IPS-18a (cell line): ENCODE results near the gene MREG.
"Not testable (repeated sequence)": the region's sequence is repeated elsewhere in the genome, so short reads cannot be mapped to it uniquely, and the experiment has no call there.

Experiments
- H3K27ac ChIP-seq: one replicate; pipeline ENCODE4 v1.5.1; 2013; ENCODE audit warnings: low read length
- H3K27me3 ChIP-seq: one replicate; pipeline ENCODE4 v1.6.1; 2013; ENCODE audit warnings: mild to moderate bottlenecking, low read length; ENCODE audit not compliant: control insufficient read depth, insufficient read depth
- H3K36me3 ChIP-seq: one replicate; pipeline ENCODE4 v1.6.1; 2013; ENCODE audit warnings: low read depth, low read length; ENCODE audit not compliant: control insufficient read depth
- H3K4me1 ChIP-seq: one replicate; pipeline ENCODE4 v1.6.1; 2013; ENCODE audit warnings: low read depth, low read length; ENCODE audit not compliant: control insufficient read depth
- H3K4me3 ChIP-seq: one replicate; pipeline ENCODE4 v1.5.1; 2013; ENCODE audit warnings: low read length
- H3K9ac ChIP-seq: one replicate; pipeline ENCODE4 v1.6.1; 2013; ENCODE audit warnings: mild to moderate bottlenecking, low read length, moderate library complexity
- H3K9me3 ChIP-seq: one replicate; pipeline ENCODE4 v1.6.1; 2013; ENCODE audit warnings: low read depth, low read length; ENCODE audit not compliant: control insufficient read depth

MREG gene

GRCh38 chr2:216017365-216017764 lies 4.0 kb upstream of the MREG start:
- Histone ChIP-seq H3K27me3 (no peaks in the 10 kb centered on the region), H3K9ac (no peak overlapping the region), H3K27ac (no peak overlapping the region), H3K9me3 (no peaks in the 10 kb centered on the region), H3K4me1 (no peaks in the 10 kb centered on the region), H3K36me3 (no peaks in the 10 kb centered on the region), H3K4me3 (no peak overlapping the region)

GRCh38 chr2:216016581-216016980 lies 3.2 kb upstream of the MREG start:
- no peaks in the 10 kb centered on the region for H3K36me3 ChIP-seq
- H3K27ac ChIP-seq, result no peak overlapping the region
- no peak overlapping the region for H3K9ac ChIP-seq
- H3K9me3 ChIP-seq, result no peaks in the 10 kb centered on the region
- H3K4me3 ChIP-seq, result no peak overlapping the region
- no peaks in the 10 kb centered on the region for H3K4me1 ChIP-seq
- H3K27me3 ChIP-seq, result no peaks in the 10 kb centered on the region

DNA sequence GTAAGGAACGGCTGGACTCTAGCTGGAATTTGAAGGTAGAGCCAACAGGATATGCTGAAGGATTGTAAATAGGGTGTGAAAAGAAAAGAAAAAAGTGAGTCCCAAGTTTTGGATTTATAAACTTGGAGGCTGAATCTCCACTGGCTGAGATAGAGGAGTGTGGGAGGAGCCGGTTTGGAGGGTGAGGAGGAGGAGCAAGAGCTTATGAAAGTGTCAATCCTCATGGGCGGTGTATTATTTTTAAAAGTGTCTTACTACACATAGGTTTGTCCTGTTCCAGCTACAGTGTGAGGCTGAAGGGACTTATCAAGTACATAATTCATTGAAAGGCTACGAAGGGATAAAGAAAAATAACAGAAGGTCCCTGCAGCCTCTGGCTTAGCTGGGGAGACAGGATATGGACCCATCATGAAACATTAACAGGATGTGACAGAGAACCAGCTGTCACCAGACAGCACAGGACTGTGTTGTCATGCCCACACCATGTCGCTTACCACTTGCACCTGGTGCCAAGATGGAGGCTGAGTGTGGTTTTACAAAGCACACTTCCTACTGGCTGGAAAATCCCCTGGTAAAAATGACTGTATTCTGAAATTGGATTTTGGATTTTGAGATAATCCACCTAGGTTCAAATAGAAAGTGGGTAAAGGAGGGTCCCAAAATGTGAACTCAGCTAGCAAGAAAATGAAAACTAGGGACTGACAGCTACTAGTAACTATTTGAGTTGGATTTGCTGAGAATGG lies 2.5 kb upstream of the MREG start:
- no peak overlapping the region for H3K27ac ChIP-seq
- H3K9me3 ChIP-seq, result no peaks in the 10 kb centered on the region
- H3K9ac ChIP-seq, result no peak overlapping the region
- no peaks in the 10 kb centered on the region for H3K36me3 ChIP-seq
- H3K4me3 ChIP-seq, result no peak overlapping the region
- no peaks in the 10 kb centered on the region for H3K4me1 ChIP-seq
- no peaks in the 10 kb centered on the region for H3K27me3 ChIP-seq

DNA sequence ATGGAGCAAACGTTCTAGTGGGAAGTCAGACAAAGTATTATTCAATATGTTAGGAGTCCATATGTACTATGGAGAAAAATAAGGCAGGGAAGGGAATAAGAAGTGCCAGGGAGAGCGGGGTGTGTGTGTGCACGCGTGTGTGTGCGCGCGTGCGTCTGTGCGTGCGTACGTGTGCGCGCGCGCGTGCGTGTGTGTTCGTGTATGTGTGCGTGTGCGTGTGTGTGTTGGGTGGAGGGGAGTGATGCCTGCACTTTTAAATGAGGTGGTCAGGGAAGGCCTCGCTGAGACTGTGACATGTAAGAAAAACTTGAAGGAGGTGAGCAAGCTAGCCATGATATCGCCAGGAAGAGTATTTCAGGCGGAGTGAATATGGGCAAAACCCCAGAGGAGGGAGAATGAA lies 1.6 kb upstream of the MREG start:
- Histone ChIP-seq H3K9me3 (no peaks in the 10 kb centered on the region), H3K27me3 (no peaks in the 10 kb centered on the region), H3K4me1 (no peaks in the 10 kb centered on the region), H3K9ac (no peak overlapping the region), H3K36me3 (no peaks in the 10 kb centered on the region), H3K27ac (no peak overlapping the region), H3K4me3 (no peak overlapping the region)

DNA sequence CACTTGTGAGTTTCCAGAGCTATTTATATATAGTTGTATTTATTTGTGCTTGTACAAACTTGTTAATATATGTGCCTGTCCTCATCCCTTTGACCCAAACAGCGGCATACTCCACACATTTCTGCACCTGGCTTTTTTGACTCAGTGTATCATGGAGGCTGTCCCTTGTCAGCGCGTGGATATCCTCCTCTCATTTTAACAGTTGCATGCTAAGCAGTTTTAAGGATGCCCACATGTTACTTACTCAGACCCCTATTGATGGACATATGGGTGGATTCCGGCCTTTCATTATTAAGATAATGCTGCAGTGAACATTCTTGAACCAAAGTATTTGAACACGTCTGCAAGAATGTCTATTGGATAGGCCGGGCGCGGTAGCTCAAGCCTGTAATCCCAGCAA lies 655 bp upstream of the MREG start:
- Histone ChIP-seq H3K27ac (no peak overlapping the region), H3K27me3 (no peaks in the 10 kb centered on the region), H3K9me3 (no peaks in the 10 kb centered on the region), H3K9ac (peak overlapping the region; percentile 73), H3K4me1 (no peaks in the 10 kb centered on the region), H3K36me3 (no peaks in the 10 kb centered on the region), H3K4me3 (no peak overlapping the region)

- Histone ChIP-seq H3K36me3 (no peaks in the 10 kb centered on the region), H3K27ac (no peak overlapping the region), H3K4me1 (no peaks in the 10 kb centered on the region), H3K9me3 (no peaks in the 10 kb centered on the region), H3K4me3 (peak overlapping the region; percentile 63), H3K9ac (peak overlapping the region; percentile 73), H3K27me3 (no peaks in the 10 kb centered on the region)
Observed at GRCh38 chr2:216012830-216013079, 596 bp downstream of the MREG start.

- Histone ChIP-seq H3K9ac (peak overlapping the region; percentile 73), H3K4me3 (peak overlapping the region; percentile 63), H3K4me1 (no peaks in the 10 kb centered on the region), H3K27ac (no peak overlapping the region), H3K36me3 (no peaks in the 10 kb centered on the region), H3K9me3 (no peaks in the 10 kb centered on the region), H3K27me3 (no peaks in the 10 kb centered on the region)
Observed at GRCh38 chr2:216012133-216012829, 1.1 kb downstream of the MREG start.

DNA sequence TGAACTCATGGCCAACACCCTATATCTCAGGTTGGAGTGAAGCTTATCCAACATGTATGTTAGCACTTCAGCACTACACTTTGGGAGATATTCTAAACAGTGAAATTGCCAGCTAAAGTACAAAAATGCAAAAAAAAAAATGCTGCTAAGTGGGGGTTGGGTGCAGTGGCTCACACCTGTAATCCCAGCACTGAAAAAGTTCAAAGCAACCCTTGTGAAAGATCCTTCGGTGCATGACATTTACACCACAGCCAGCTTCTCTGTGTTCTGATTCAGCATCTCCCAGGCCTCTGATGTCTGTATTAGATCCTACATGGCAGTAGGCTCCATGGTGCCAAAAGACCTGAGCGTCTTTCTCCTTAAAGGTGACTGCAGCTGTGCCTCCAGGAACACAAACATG lies 4.1 kb downstream of the MREG start:
- peaks cover 23% of the 10 kb centered on the region for H3K4me1 ChIP-seq
- H3K27me3 ChIP-seq, H3K36me3 ChIP-seq, H3K4me3 ChIP-seq, H3K9ac ChIP-seq, H3K9me3 ChIP-seq, H3K27ac ChIP-seq: not testable (repeated sequence)

DNA sequence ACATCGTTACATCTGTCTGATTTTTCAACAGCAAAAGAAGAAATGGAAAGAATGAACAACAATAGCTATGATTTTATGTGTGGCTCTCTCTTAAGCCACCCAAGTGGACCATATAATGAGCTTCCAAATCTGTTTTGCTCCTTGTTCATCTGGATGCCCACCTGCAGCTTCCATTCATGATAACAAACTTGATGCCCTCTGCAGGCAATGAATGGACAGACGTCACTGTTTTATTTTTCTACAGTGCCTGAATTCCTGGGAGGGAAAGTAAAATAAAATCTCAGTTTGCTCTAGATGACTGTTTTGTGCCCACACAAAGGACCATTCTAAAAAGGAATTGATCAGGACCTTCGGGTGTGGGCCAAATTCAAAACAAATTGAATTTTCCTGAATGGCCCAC lies 5.0 kb downstream of the MREG start:
- no peaks in the 10 kb centered on the region for H3K36me3 ChIP-seq

DNA sequence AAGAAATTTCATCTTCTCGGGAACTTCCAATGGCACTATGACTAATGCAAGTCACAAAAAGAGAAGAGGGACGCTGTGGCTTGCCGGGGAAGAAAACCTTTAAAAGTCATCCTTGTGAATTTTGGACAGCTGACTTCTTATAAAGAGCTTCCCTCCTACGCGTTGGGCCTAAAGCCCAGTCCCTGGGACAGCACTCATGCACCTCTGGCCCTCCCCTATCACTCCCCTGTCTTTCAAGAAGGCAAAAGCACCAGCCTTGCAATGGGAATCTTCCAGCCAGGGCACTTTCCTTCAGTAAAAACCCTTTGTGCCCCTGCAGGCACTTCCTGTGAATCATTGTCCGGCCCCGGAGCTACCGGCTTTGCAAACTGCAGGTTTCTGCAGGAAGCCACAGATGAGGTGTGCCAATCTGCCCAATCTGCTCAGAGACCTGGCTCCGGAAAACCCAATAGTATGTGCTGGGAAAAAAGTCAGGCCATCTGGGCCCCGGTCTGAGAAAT lies 7.1 kb downstream of the MREG start:
- Histone ChIP-seq H3K9me3 (no peaks in the 10 kb centered on the region), H3K4me3 (no peak overlapping the region), H3K9ac (no peak overlapping the region), H3K27ac (peak overlapping the region; percentile 81), H3K36me3 (no peaks in the 10 kb centered on the region), H3K27me3 (no peaks in the 10 kb centered on the region), H3K4me1 (peaks cover 50% of the 10 kb centered on the region)

More for the DNA sequence above, 5.0 kb downstream of the MREG start:
- no peak overlapping the region for H3K4me3 ChIP-seq
- H3K4me1 ChIP-seq, result peaks cover 32% of the 10 kb centered on the region
- H3K9me3 ChIP-seq, result no peaks in the 10 kb centered on the region
- no peak overlapping the region for H3K27ac ChIP-seq
- no peaks in the 10 kb centered on the region for H3K27me3 ChIP-seq
- no peak overlapping the region for H3K9ac ChIP-seq

DNA sequence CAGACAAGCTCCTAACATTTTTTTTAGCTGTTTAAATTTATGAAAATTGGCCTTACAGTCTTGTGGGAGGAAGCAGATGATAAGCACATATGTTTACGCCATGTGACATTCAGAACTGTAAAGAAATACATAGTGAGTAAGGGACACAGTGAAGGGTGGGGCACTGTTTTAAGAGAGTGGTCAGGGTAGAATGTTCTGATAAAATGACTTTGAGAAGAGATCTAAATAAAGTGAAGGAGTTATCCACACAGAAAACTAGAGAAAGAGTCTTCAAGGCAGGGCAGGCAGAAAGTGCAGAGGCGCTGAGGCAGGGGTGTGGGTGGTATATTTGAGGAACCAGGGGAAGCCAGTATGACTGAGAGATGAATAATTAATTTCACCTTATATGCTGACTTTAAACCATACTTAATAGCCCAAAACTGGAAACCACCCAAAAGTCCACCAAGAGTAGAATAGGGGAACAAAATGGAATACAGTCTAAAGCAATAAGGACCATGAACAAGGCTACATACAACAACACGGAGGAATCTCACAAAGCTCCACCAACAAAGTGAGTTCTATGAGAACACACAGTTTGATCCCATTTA lies 8.6 kb downstream of the MREG start:
- H3K9ac ChIP-seq, result no peak overlapping the region
- no peak overlapping the region for H3K4me3 ChIP-seq
- no peaks in the 10 kb centered on the region for H3K36me3 ChIP-seq
- peaks cover 54% of the 10 kb centered on the region for H3K4me1 ChIP-seq
- no peaks in the 10 kb centered on the region for H3K9me3 ChIP-seq
- H3K27me3 ChIP-seq, result no peaks in the 10 kb centered on the region
- no peak overlapping the region for H3K27ac ChIP-seq
